Uterus (tissue), 2 donors: ENCODE results near the gene ZNF747.

Experiments
- POLR2A ChIP-seq, 2 donors: fragments of 450-650 bp; IDR thresholded peaks; one replicate each; pipeline ENCODE4 v1.6.1; 2016; ENCODE audit warnings: antibody characterized with exemption in 2 of 2, mild to moderate bottlenecking in 1 of 2, moderate library complexity in 1 of 2
- TF ChIP-seq, protein P1 (sequence below), 4 experiments: fragments of 200-600 bp in 2 of 4; fragments of 450-650 bp in 2 of 4; sonication (generic) in 2 of 4; IDR thresholded peaks; one replicate each; pipeline ENCODE4 v1.5.1; 2016 to 2019; ENCODE audit warnings: antibody characterized with exemption in 4 of 4, mild to moderate bottlenecking in 2 of 4, moderate library complexity in 1 of 4

DNA sequence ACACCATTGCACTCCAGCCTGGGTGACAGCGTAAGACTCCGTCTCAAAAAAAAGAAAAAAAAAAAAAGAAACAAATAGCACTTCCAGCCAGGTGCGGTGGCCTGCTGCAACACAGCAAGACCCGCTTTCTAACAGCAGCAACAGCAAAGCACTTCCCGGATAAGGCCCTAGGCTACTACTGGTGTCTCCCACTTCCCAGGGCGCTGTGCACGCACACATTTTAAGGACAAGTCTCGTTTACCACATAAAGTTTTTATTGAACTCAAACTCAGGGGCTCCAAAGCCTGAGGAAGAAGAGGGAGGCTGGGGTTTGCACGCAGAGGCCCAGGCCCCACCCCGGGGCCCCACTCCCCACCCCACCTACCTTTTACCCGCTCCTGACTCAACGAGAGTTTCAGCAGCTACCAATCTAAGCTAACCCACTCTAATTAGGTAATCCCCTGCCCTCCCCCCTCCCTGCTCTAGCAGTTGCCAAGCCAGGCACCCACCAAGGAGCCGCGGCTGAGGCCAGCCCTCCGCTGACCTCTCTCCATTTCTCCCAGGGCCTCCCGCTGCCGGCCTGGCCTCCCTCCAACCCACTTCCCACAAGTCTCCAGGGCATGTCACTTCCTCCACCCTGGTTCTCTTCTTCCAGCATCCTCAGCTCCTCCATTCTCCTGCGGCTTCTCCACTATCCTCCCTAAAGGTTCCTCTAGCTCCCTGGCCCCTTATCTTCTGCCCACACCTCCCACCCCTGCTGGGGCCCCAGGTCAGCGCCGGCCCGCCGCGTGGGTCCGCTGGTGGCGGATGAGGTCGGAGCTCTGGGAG, 10.7 kb downstream of the ZNF747 start:
- TF ChIP-seq, protein P1, sequence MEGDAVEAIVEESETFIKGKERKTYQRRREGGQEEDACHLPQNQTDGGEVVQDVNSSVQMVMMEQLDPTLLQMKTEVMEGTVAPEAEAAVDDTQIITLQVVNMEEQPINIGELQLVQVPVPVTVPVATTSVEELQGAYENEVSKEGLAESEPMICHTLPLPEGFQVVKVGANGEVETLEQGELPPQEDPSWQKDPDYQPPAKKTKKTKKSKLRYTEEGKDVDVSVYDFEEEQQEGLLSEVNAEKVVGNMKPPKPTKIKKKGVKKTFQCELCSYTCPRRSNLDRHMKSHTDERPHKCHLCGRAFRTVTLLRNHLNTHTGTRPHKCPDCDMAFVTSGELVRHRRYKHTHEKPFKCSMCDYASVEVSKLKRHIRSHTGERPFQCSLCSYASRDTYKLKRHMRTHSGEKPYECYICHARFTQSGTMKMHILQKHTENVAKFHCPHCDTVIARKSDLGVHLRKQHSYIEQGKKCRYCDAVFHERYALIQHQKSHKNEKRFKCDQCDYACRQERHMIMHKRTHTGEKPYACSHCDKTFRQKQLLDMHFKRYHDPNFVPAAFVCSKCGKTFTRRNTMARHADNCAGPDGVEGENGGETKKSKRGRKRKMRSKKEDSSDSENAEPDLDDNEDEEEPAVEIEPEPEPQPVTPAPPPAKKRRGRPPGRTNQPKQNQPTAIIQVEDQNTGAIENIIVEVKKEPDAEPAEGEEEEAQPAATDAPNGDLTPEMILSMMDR (IDR thresholded peaks at IDR 0.05), result no peak
- no peak for TF ChIP-seq POLR2A (IDR thresholded peaks at IDR 0.05)
